Tibial nerve (tissue), 4 donors: ENCODE measurements around the gene PPRC1. TPM values are rescaled to one million over a fixed set of nuclear protein-coding genes. Genes with fewer than 3 reads are reported as not detected.

ENCODE experiments used
- DNase-seq, 2 donors: peaks; one replicate each; pipeline ENCODE4 v3.0.0-alpha.2; 2019; ENCODE audit warnings: low spot score in 2 of 2
- H3K27ac ChIP-seq, 4 donors: fragments of 200-600 bp; sonication (generic) in 3 of 4; one replicate each; pipeline ENCODE4 v1.5.1; 2017 to 2019; ENCODE audit warnings: mild to moderate bottlenecking in 1 of 4
- H3K27me3 ChIP-seq, 2 donors: fragments of 200-600 bp; sonication (generic) in 1 of 2; one replicate each; pipeline versions ENCODE4 v1.5.1 to v1.6.0; 2017 to 2019
- H3K36me3 ChIP-seq, 3 donors: fragments of 200-600 bp; sonication (generic); one replicate each; pipeline ENCODE4 v1.5.1; 2018 to 2019
- H3K4me1 ChIP-seq, 4 donors: fragments of 200-600 bp; sonication (generic) in 3 of 4; one replicate each; pipeline ENCODE4 v1.5.1; 2017 to 2019
- H3K4me3 ChIP-seq, 4 donors: fragments of 200-600 bp; sonication (generic) in 3 of 4; one replicate each; pipeline ENCODE4 v1.5.1; 2017 to 2019; ENCODE audit warnings: mild to moderate bottlenecking in 1 of 4, moderate library complexity in 1 of 4
- H3K9me3 ChIP-seq, 4 donors: fragments of 200-600 bp; sonication (generic) in 3 of 4; one replicate each; pipeline ENCODE4 v1.5.1; 2017 to 2019
- CTCF ChIP-seq, 5 experiments: fragments of 200-600 bp in 3 of 5; fragments of 450-650 bp in 2 of 5; sonication (generic) in 3 of 5; IDR thresholded peaks; one replicate each; pipeline ENCODE4 v1.5.1; 2016 to 2019; ENCODE audit warnings: antibody characterized with exemption in 5 of 5, mild to moderate bottlenecking in 3 of 5, moderate library complexity in 2 of 5
- EP300 ChIP-seq, 2 donors: sonication (generic); formaldehyde crosslinking; IDR thresholded peaks; one replicate each; pipeline ENCODE4 v1.6.1; 2017; ENCODE audit warnings: antibody characterized with exemption in 2 of 2, mild to moderate bottlenecking in 1 of 2
- POLR2A ChIP-seq, 2 donors: fragments of 450-650 bp; IDR thresholded peaks; one replicate each; pipeline ENCODE4 v1.6.1; 2017; ENCODE audit warnings: antibody characterized with exemption in 2 of 2, mild to moderate bottlenecking in 2 of 2, moderate library complexity in 2 of 2
- whole genome bisulfite sequencing, 2 donors: methylation state at CpG; one replicate each; pipeline ENCODE4 v1.1.5; 2018; 5-methylcytosine and 5-hydroxymethylcytosine counted together
- total RNA-seq, 4 donors: library from RNA; depleted of rRNA; stranded (reverse); fragments of >200 nt; gene quantifications; one replicate each; pipeline ENCODE4 v1.1.0, GENCODE V29; 2016

Gene PPRC1
- total RNA-seq, 4 donors from 2014 or later: 10.1 to 26.4 (median 18.7) TPM

GRCh38 chr10:102118867-102119266 lies 14.0 kb upstream of the PPRC1 start:
- no peaks in the 10 kb centered on the region for H3K27me3 ChIP-seq
- H3K27ac ChIP-seq: peak overlapping the region; percentile 92 to 100 (median 98)
- H3K4me1 ChIP-seq: peaks cover 7 to 69% (median 57%) of the 10 kb centered on the region in 4 donors
- peak in 1 of 2 donors; percentile 17 for DNase-seq
- H3K9me3 ChIP-seq: no peaks in the 10 kb centered on the region
- H3K4me3 ChIP-seq: peak overlapping the region; percentile 67 to 96 (median 91)
- no peak for TF ChIP-seq POLR2A (IDR thresholded peaks at IDR 0.05)
- TF ChIP-seq EP300 (IDR thresholded peaks at IDR 0.05): peak in 1 of 2 donors; percentile 25
- TF ChIP-seq CTCF (IDR thresholded peaks at IDR 0.05): no peak
- H3K36me3 ChIP-seq: no peaks in the 10 kb centered on the region
- 0 to 9% methylated on average over 5 of the region's 6 CpGs for WGBS, 2 donors

GRCh38 chr10:102119417-102120141 lies 13.3 kb upstream of the PPRC1 start:
- 0 to 3% methylated on average over 6 to 11 of the region's 22 CpGs for WGBS, 2 donors
- H3K9me3 ChIP-seq: no peaks in the 10 kb centered on the region
- H3K4me1 ChIP-seq: peaks cover 7 to 61% (median 52%) of the 10 kb centered on the region in 4 donors
- no peaks in the 10 kb centered on the region for H3K27me3 ChIP-seq
- TF ChIP-seq CTCF (IDR thresholded peaks at IDR 0.05): peak in 1 of 5 experiments; percentile 4
- TF ChIP-seq EP300 (IDR thresholded peaks at IDR 0.05): no peak
- H3K4me3 ChIP-seq: peak overlapping the region; percentile 67 to 96 (median 91)
- no peaks in the 10 kb centered on the region for H3K36me3 ChIP-seq
- peak overlapping the region; percentile 92 to 100 (median 98) for H3K27ac ChIP-seq
- peak; percentile 59 to 85 for DNase-seq

- Histone ChIP-seq H3K9me3 (no peaks in the 10 kb centered on the region), H3K4me1 (peaks cover 7 to 56% (median 48%) of the 10 kb centered on the region in 4 donors), H3K4me3 (peak within 1 kb of the TSS; percentile 67 to 96 (median 91)), H3K27me3 (no peaks in the 10 kb centered on the region), H3K36me3 (no peaks in the 10 kb centered on the region), H3K27ac (peak within 1 kb of the TSS; percentile 92 to 100 (median 98))
- DNase-seq: peak; percentile 56 to 67
- WGBS, 2 donors: 1% methylated on average over 48 to 63 of the region's 104 CpGs
- TF ChIP-seq CTCF (IDR thresholded peaks at IDR 0.05) (peak in 2 of 5 experiments; percentile 14 to 43), POLR2A (IDR thresholded peaks at IDR 0.05) (peak; percentile 86 to 91), EP300 (IDR thresholded peaks at IDR 0.05) (peak in 1 of 2 donors; percentile 97)
Observed at GRCh38 chr10:102120142-102120990, 12.5 kb upstream of the PPRC1 start, which contains the start of gene LDB1. TSS of gene LDB1 (minus strand) at chr10:102120368. CDS start at chr10:102120110, 258 bp downstream.

- Histone ChIP-seq H3K4me1 (peaks cover 1 to 48% (median 40%) of the 10 kb centered on the region in 4 donors), H3K4me3 (peak overlapping the region; percentile 67 to 96 (median 91)), H3K27ac (peak overlapping the region; percentile 92 to 100 (median 98)), H3K36me3 (no peaks in the 10 kb centered on the region), H3K27me3 (no peaks in the 10 kb centered on the region), H3K9me3 (no peaks in the 10 kb centered on the region)
- WGBS, 2 donors: 0 to 4% methylated on average over 14 to 15 of the region's 15 CpGs
- TF ChIP-seq CTCF (IDR thresholded peaks at IDR 0.05): no peak
- peak in 1 of 2 donors; percentile 10 for TF ChIP-seq POLR2A (IDR thresholded peaks at IDR 0.05)
- DNase-seq: peak; percentile 26 to 47
Observed at GRCh38 chr10:102120991-102121738, 11.7 kb upstream of the PPRC1 start.
